ENCODE results near the gene SERPINB11.

DNA sequence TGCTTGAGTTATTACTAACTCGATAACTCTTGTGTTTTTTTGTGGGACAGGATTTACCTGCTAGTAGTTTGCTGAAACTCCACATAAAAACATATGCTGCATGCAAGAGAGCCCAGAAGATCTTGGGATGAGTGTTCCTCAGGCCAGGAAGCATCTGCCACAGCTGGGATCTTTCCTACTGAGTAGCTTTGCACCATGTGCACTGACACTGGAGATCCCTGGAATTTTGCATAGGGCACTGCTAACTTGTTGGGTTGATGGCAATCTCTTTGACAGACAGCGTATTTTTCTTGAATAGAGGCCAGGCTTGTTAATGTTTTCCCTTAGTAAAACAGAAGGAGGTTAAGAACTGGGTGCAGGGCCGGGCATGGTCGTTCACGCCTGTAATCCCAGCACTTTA lies 808 bp upstream of the SERPINB11 start:
- TF ChIP-seq, protein P1, sequence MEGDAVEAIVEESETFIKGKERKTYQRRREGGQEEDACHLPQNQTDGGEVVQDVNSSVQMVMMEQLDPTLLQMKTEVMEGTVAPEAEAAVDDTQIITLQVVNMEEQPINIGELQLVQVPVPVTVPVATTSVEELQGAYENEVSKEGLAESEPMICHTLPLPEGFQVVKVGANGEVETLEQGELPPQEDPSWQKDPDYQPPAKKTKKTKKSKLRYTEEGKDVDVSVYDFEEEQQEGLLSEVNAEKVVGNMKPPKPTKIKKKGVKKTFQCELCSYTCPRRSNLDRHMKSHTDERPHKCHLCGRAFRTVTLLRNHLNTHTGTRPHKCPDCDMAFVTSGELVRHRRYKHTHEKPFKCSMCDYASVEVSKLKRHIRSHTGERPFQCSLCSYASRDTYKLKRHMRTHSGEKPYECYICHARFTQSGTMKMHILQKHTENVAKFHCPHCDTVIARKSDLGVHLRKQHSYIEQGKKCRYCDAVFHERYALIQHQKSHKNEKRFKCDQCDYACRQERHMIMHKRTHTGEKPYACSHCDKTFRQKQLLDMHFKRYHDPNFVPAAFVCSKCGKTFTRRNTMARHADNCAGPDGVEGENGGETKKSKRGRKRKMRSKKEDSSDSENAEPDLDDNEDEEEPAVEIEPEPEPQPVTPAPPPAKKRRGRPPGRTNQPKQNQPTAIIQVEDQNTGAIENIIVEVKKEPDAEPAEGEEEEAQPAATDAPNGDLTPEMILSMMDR (IDR thresholded peaks at IDR 0.05) = no peak
- no peak for TF ChIP-seq POLR2A (IDR thresholded peaks at IDR 0.05)

All from adrenal gland (tissue), 5 donors.